Prostate gland (tissue), 2 donors: Measurements from ENCODE around the gene YARS1.

Source experiments
- CTCF ChIP-seq, 4 experiments: fragments of 200-600 bp in 2 of 4; fragments of 450-650 bp in 2 of 4; sonication (generic) in 2 of 4; IDR thresholded peaks; 1 replicate in 3 of 4; 2 replicates in 1 of 4; pipeline ENCODE4 v1.5.1; 2016 to 2019; ENCODE audit warnings: antibody characterized with exemption in 4 of 4, mild to moderate bottlenecking in 2 of 4, moderate library complexity in 2 of 4
- POLR2A ChIP-seq: fragments of 450-650 bp; IDR thresholded peaks from one replicate; pipeline ENCODE4 v1.6.1; 2016; ENCODE audit warnings: antibody characterized with exemption, mild to moderate bottlenecking
- POLR2AphosphoS5 ChIP-seq: sonication (generic); formaldehyde crosslinking; IDR thresholded peaks from one replicate; pipeline ENCODE4 v1.6.1; 2017; ENCODE audit warnings: antibody characterized with exemption

GRCh38 chr1:32798191-32798590 lies 19.0 kb downstream of the YARS1 start:
- TF ChIP-seq CTCF (IDR thresholded peaks at IDR 0.05) = no peak
- no peak for TF ChIP-seq POLR2A
- no peak for TF ChIP-seq POLR2AphosphoS5
